ENCODE results near the gene TMEM242. TPM values are rescaled to one million over a fixed set of nuclear protein-coding genes. Genes with fewer than 3 reads are reported as not detected.

TMEM242 gene
- polyA plus RNA-seq, 1 of the 3 experiments (the other 2 are of a cell fraction): 7.4 TPM

- TF ChIP-seq PBX3 (IDR thresholded peaks at IDR 0.05): no peak
- no peak for TF ChIP-seq YY1 (IDR thresholded peaks at IDR 0.05; ENCODE audit: low read depth)
Measured at GRCh38 chr6:157292202-157292601, 31.1 kb downstream of the TMEM242 start (continued).

GRCh38 chr6:157291356-157291755, 32.0 kb downstream of the TMEM242 start:
- DNase-seq: no peak
- TF ChIP-seq FOXJ3 (CRISPR knock-in tag; IDR thresholded peaks at IDR 0.05): no peak
- TF ChIP-seq RFX5 (IDR thresholded peaks at IDR 0.05; ENCODE audit: low read length): no peak
- TF ChIP-seq TCF12 (IDR thresholded peaks at IDR 0.05): no peak
- TF ChIP-seq NFIC (IDR thresholded peaks at IDR 0.05; ENCODE audit: borderline replicate concordance): no peak
- TF ChIP-seq TEAD4 (IDR thresholded peaks at IDR 0.05; ENCODE audit: borderline replicate concordance, insufficient read depth): no peak
- no peak for TF ChIP-seq FOSL2 (IDR thresholded peaks at IDR 0.05; ENCODE audit: borderline replicate concordance, low read depth)
- no peak for TF ChIP-seq GATA2 (CRISPR knock-in tag; IDR thresholded peaks at IDR 0.05)
- no peak for TF ChIP-seq RCOR1 (IDR thresholded peaks at IDR 0.05; ENCODE audit: low read length)
- TF ChIP-seq IRF3 (IDR thresholded peaks at IDR 0.05; ENCODE audit: low read depth, low read length): no peak
- no peak for TF ChIP-seq EP300 (IDR thresholded peaks at IDR 0.05; ENCODE audit: borderline replicate concordance in 1 of 2, low read depth in 1 of 2, low read length in 1 of 2)
- no peak for TF ChIP-seq TAF1 (IDR thresholded peaks at IDR 0.05; ENCODE audit: borderline replicate concordance, low read depth, low read length)
- no peak for TF ChIP-seq MAX (IDR thresholded peaks at IDR 0.05; ENCODE audit: low read depth)
- ChIA-PET POLR2A (no interaction called here), CTCF (no interaction called here)
- Histone ChIP-seq H3F3A (replicated peaks; ENCODE audit: insufficient read depth) (no peaks in the 10 kb centered on the region), H3K9me3 (no peaks in the 10 kb centered on the region), H2AFZ (ENCODE audit: low read depth) (no peak overlapping the region), H3K79me2 (ENCODE audit: insufficient read depth) (peaks cover 3% of the 10 kb centered on the region; the same call in 1 of the 2 replicates), H4K20me1 (ENCODE audit: insufficient read depth) (no peaks in the 10 kb centered on the region), H3K9ac (no peak overlapping the region), H3K9me2 (no peaks in the 10 kb centered on the region), H3K27me3 (ENCODE audit: insufficient read depth) (no peaks in the 10 kb centered on the region), H3K27ac (ENCODE audit: low read depth in 2 of 2, low read length in 1 of 2) (no peak overlapping the region), H3K4me1 (ENCODE audit: control insufficient read depth in 1 of 2, insufficient read depth in 2 of 2, low read depth in 1 of 2, low read length in 1 of 2) (peaks cover 0 to 4% of the 10 kb centered on the region in 2 experiments; a peak in 1 of 4 replicates), H3K36me3 (replicated peaks in 1 of 2; ENCODE audit: control insufficient read depth in 1 of 2, insufficient read depth in 2 of 2, low read length in 1 of 2) (peaks cover 14 to 32% of the 10 kb centered on the region in 2 experiments), H3K4me2 (no peak overlapping the region), H3K4me3 (ENCODE audit: low read depth in 2 of 2, low read length in 1 of 2) (no peak overlapping the region)
- 98% methylated on average over 4 of the region's 4 CpGs for WGBS (ENCODE audit: low lambda C conversion rate)

GRCh38 chr6:157290797-157291196, 32.5 kb downstream of the TMEM242 start:
- H3K36me3 ChIP-seq (replicated peaks in 1 of 2; ENCODE audit: control insufficient read depth in 1 of 2, insufficient read depth in 2 of 2, low read length in 1 of 2): peaks cover 14 to 32% of the 10 kb centered on the region in 2 experiments
- peaks cover under 1% of the 10 kb centered on the region; the same call in 1 of the 2 replicates for H3K79me2 ChIP-seq (ENCODE audit: insufficient read depth)
- no peaks in the 10 kb centered on the region for H3F3A ChIP-seq (replicated peaks; ENCODE audit: insufficient read depth)
- no peaks in the 10 kb centered on the region for H3K9me3 ChIP-seq
- H4K20me1 ChIP-seq (ENCODE audit: insufficient read depth): no peaks in the 10 kb centered on the region
- H3K27ac ChIP-seq (ENCODE audit: low read depth in 2 of 2, low read length in 1 of 2): no peak overlapping the region
- H3K4me1 ChIP-seq (ENCODE audit: control insufficient read depth in 1 of 2, insufficient read depth in 2 of 2, low read depth in 1 of 2, low read length in 1 of 2): peaks cover 0 to 4% of the 10 kb centered on the region in 2 experiments; a peak in 1 of 4 replicates
- no peaks in the 10 kb centered on the region for H3K27me3 ChIP-seq (ENCODE audit: insufficient read depth)
- H2AFZ ChIP-seq (ENCODE audit: low read depth): no peak overlapping the region
- H3K9ac ChIP-seq: no peak overlapping the region
- no peak overlapping the region for H3K4me2 ChIP-seq
- CTCF ChIA-PET: interaction anchor here (7.5 kb wide), 1 partner anchor 16 kb away, joined by 43 read pairs; no protein-coding TSS in a partner anchor
- H3K9me2 ChIP-seq: no peaks in the 10 kb centered on the region
- DNase-seq: no peak
- 74% methylated on average over 3 of the region's 4 CpGs for WGBS (ENCODE audit: low lambda C conversion rate)
- H3K4me3 ChIP-seq (ENCODE audit: low read depth in 2 of 2, low read length in 1 of 2): no peak overlapping the region
- POLR2A ChIA-PET: no interaction called here
- TF ChIP-seq MEF2A (IDR thresholded peaks at IDR 0.05; ENCODE audit: borderline replicate concordance, low read depth) (no peak), POLR2AphosphoS5 (IDR thresholded peaks at IDR 0.05; ENCODE audit: low read depth, low read length) (no peak), EP300 (IDR thresholded peaks at IDR 0.05; ENCODE audit: borderline replicate concordance in 1 of 2, low read depth in 1 of 2, low read length in 1 of 2) (no peak), RAD21 (IDR thresholded peaks at IDR 0.05; ENCODE audit: low read length) (no peak), GATA2 (CRISPR knock-in tag; IDR thresholded peaks at IDR 0.05) (no peak), CHD2 (IDR thresholded peaks at IDR 0.05; ENCODE audit: low read length, partially characterized antibody) (no peak), ELF1 (IDR thresholded peaks at IDR 0.05) (no peak), IRF3 (IDR thresholded peaks at IDR 0.05; ENCODE audit: low read depth, low read length) (no peak), ZBTB33 (IDR thresholded peaks at IDR 0.05; ENCODE audit: borderline replicate concordance, low read depth) (no peak), FOSL2 (IDR thresholded peaks at IDR 0.05; ENCODE audit: borderline replicate concordance, low read depth) (no peak), RXRA (IDR thresholded peaks at IDR 0.05; ENCODE audit: borderline replicate concordance, low read depth) (no peak), TEAD4 (IDR thresholded peaks at IDR 0.05; ENCODE audit: borderline replicate concordance, insufficient read depth) (no peak), FOXJ3 (CRISPR knock-in tag; IDR thresholded peaks at IDR 0.05) (no peak)
